Measurements from ENCODE around the gene KLLN. TPM values are rescaled to one million over a fixed set of nuclear protein-coding genes. Genes with fewer than 3 reads are reported as not detected.

KLLN gene
- total and polyA plus RNA-seq, 2 of the 13 experiments (the other 11 are each of a cell fraction or from before 2014, with no cell fraction given), result 0.08 to 0.44 TPM

DNA sequence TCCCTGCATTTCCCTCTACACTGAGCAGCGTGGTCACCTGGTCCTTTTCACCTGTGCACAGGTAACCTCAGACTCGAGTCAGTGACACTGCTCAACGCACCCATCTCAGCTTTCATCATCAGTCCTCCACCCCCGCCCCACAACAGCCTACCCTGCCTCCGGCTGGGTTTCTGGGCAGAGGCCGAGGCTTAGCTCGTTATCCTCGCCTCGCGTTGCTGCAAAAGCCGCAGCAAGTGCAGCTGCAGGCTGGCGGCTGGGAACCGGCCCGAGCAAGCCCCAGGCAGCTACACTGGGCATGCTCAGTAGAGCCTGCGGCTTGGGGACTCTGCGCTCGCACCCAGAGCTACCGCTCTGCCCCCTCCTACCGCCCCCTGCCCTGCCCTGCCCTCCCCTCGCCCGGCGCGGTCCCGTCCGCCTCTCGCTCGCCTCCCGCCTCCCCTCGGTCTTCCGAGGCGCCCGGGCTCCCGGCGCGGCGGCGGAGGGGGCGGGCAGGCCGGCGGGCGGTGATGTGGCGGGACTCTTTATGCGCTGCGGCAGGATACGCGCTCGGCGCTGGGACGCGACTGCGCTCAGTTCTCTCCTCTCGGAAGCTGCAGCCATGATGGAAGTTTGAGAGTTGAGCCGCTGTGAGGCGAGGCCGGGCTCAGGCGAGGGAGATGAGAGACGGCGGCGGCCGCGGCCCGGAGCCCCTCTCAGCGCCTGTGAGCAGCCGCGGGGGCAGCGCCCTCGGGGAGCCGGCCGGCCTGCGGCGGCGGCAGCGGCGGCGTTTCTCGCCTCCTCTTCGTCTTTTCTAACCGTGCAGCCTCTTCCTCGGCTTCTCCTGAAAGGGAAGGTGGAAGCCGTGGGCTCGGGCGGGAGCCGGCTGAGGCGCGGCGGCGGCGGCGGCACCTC lies at the start of gene KLLN, which contains the start of gene PTEN (continued):
- TF ChIP-seq ZC3H4 (CRISPR knock-in tag; IDR thresholded peaks at IDR 0.05; ENCODE audit: borderline replicate concordance) (no peak), ZNF782 (CRISPR knock-in tag; IDR thresholded peaks at IDR 0.05; ENCODE audit: borderline replicate concordance) (peak; percentile 82; the same call in 1 of the 2 replicates), TBL1XR1 (IDR thresholded peaks at IDR 0.05; ENCODE audit: borderline replicate concordance, low read length, partially characterized antibody) (peak; percentile 26), KLF6 (CRISPR knock-in tag; IDR thresholded peaks at IDR 0.05) (peak; percentile 93), MXI1 (IDR thresholded peaks at IDR 0.05; ENCODE audit: borderline replicate concordance, low read depth, low read length) (peak; percentile 14; the same call in 1 of the 3 replicates), ZNF713 (CRISPR knock-in tag; IDR thresholded peaks at IDR 0.05) (no peak), ZNF441 (CRISPR knock-in tag; IDR thresholded peaks at IDR 0.05; ENCODE audit: borderline replicate concordance) (peak; percentile 78; the same call in 1 of the 2 replicates), ZNF572 (CRISPR knock-in tag; IDR thresholded peaks at IDR 0.05) (no peak), ZNF644 (CRISPR knock-in tag; IDR thresholded peaks at IDR 0.05; ENCODE audit: low read depth) (0 out of 2 replicates have a peak, but pooled peaks have one; percentile 15), ZNF7 (CRISPR knock-in tag; IDR thresholded peaks at IDR 0.05) (no peak), SP140L (CRISPR knock-in tag; IDR thresholded peaks at IDR 0.05; ENCODE audit: borderline replicate concordance) (no peak), RFX5 (IDR thresholded peaks at IDR 0.05; ENCODE audit: low read depth, low read length) (no peak), SRF (IDR thresholded peaks at IDR 0.05; ENCODE audit: low read depth, low read length) (no peak), SKI (IDR thresholded peaks at IDR 0.05; ENCODE audit: partially characterized antibody) (peak; percentile 69), SMARCC2 (IDR thresholded peaks at IDR 0.05) (no peak), FOXA3 (CRISPR knock-in tag; IDR thresholded peaks at IDR 0.05) (peak; percentile 65), RBFOX2 (IDR thresholded peaks at IDR 0.05; ENCODE audit: low read depth, low read length) (peak; percentile 93), ZFY (CRISPR knock-in tag; IDR thresholded peaks at IDR 0.05) (peak; percentile 81), ZNF382 (CRISPR knock-in tag; IDR thresholded peaks at IDR 0.05; ENCODE audit: borderline replicate concordance) (no peak), ASH2L (IDR thresholded peaks at IDR 0.05; ENCODE audit: insufficient read length, low read depth, low read length) (peak; percentile 83), RORA (CRISPR knock-in tag; IDR thresholded peaks at IDR 0.05) (no peak), MED13 (CRISPR knock-in tag; IDR thresholded peaks at IDR 0.05) (0 out of 2 replicates have a peak, but pooled peaks have one; percentile 52), ZNF672 (CRISPR knock-in tag; IDR thresholded peaks at IDR 0.05) (peak; percentile 95)
- TF ChIP-seq, protein P1, sequence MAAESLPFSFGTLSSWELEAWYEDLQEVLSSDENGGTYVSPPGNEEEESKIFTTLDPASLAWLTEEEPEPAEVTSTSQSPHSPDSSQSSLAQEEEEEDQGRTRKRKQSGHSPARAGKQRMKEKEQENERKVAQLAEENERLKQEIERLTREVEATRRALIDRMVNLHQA (CRISPR knock-in tag; IDR thresholded peaks at IDR 0.05), result no peak
- TF ChIP-seq, protein P2, sequence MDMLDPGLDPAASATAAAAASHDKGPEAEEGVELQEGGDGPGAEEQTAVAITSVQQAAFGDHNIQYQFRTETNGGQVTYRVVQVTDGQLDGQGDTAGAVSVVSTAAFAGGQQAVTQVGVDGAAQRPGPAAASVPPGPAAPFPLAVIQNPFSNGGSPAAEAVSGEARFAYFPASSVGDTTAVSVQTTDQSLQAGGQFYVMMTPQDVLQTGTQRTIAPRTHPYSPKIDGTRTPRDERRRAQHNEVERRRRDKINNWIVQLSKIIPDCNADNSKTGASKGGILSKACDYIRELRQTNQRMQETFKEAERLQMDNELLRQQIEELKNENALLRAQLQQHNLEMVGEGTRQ (IDR thresholded peaks at IDR 0.05; ENCODE audit: low read depth, low read length), result no peak
- TF ChIP-seq, protein P2 (CRISPR knock-in tag; IDR thresholded peaks at IDR 0.05; ENCODE audit: borderline replicate concordance), result no peak
- TF ChIP-seq, protein P3, sequence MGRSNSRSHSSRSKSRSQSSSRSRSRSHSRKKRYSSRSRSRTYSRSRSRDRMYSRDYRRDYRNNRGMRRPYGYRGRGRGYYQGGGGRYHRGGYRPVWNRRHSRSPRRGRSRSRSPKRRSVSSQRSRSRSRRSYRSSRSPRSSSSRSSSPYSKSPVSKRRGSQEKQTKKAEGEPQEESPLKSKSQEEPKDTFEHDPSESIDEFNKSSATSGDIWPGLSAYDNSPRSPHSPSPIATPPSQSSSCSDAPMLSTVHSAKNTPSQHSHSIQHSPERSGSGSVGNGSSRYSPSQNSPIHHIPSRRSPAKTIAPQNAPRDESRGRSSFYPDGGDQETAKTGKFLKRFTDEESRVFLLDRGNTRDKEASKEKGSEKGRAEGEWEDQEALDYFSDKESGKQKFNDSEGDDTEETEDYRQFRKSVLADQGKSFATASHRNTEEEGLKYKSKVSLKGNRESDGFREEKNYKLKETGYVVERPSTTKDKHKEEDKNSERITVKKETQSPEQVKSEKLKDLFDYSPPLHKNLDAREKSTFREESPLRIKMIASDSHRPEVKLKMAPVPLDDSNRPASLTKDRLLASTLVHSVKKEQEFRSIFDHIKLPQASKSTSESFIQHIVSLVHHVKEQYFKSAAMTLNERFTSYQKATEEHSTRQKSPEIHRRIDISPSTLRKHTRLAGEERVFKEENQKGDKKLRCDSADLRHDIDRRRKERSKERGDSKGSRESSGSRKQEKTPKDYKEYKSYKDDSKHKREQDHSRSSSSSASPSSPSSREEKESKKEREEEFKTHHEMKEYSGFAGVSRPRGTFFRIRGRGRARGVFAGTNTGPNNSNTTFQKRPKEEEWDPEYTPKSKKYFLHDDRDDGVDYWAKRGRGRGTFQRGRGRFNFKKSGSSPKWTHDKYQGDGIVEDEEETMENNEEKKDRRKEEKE (IDR thresholded peaks at IDR 0.05), result no peak

Data from HepG2 (cell line).